Natural killer cell treated with Interleukin-12 subunit alpha and Interleukin-12 subunit beta and Interleukin-15 and Interleukin-18, amount 100 ng/mL, for 72 hours (primary cell): ENCODE measurements around the gene JUNB. TPM values are rescaled to one million over a fixed set of nuclear protein-coding genes. Genes with fewer than 3 reads are reported as not detected.

ENCODE experiments used
- ATAC-seq, 2 donors: fragments of 150-1000 bp; cut with Tn5 transposase in 1 of 2; sonication (Bioruptor Pico), chemical (Tn5 transposase) in 1 of 2; 2 replicates each; pipeline ENCODE4 v1.10.0; 2021
- DNase-seq: peaks from one replicate; pipeline ENCODE4 v3.0.0; 2022; ENCODE audit warnings: low spot score
- H3K27ac Mint-ChIP-seq, 2 donors: 1 replicate in 1 of 2; 2 replicates in 1 of 2; pipeline ENCODE4 v1.8.0; 2022; ENCODE audit warnings: mixed read lengths in 2 of 2, mild to moderate bottlenecking in 1 of 2, moderate library complexity in 1 of 2
- H3K27me3 Mint-ChIP-seq, 2 donors: 1 replicate in 1 of 2; 2 replicates in 1 of 2; pipeline ENCODE4 v1.8.0; 2022; ENCODE audit warnings: mixed read lengths in 2 of 2
- H3K36me3 Mint-ChIP-seq: one replicate; pipeline ENCODE4 v1.8.0; 2022; ENCODE audit warnings: mixed read lengths
- H3K4me1 Mint-ChIP-seq, 2 donors: 1 replicate in 1 of 2; 2 replicates in 1 of 2; pipeline ENCODE4 v1.8.0; 2022; ENCODE audit warnings: low read depth in 2 of 2, mixed read lengths in 2 of 2, mild to moderate bottlenecking in 1 of 2
- H3K4me3 Mint-ChIP-seq: one replicate; pipeline ENCODE4 v1.8.0; 2022; ENCODE audit warnings: mixed read lengths
- H3K9me3 Mint-ChIP-seq: 2 replicates; pipeline ENCODE4 v1.8.0; 2022; ENCODE audit warnings: mixed read lengths
- total RNA-seq, 2 donors: library from RNA; stranded (reverse); gene quantifications; one replicate each; pipeline ENCODE4 v1.2.3, GENCODE V29; 2022

The JUNB gene
- total RNA-seq, 2 donors from 2014 or later, result 252 to 329 TPM

DNA sequence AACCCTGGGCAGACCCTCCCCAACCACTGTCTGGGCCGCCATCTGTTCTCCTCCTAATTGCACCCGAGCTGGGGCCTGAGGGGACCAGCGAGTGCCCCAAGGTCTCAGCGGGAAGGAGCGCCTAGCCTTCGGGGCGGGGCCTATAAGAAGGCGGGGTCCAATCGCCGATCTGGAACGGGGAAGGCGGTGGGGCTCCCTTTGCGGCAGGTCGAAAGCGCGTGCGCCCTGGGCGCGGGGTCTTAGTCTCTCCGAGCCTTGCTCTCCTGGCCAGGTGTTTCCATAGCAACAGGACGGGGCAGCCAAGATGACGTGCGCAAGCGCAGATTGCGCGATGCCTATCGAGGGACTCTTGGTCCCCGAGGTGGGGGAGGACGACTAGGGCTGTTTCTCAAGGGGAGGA lies 49.8 kb downstream of the JUNB start:
- Mint-ChIP-seq H3K36me3 (peaks cover 10% of the 10 kb centered on the region), H3K4me1 (peaks cover 14 to 23% of the 10 kb centered on the region in 2 donors), H3K4me3 (peak overlapping the region; percentile 50), H3K27me3 (peaks cover 47 to 68% of the 10 kb centered on the region in 2 donors), H3K27ac (no peak overlapping the region), H3K9me3 (no peaks in the 10 kb centered on the region)
- peak; percentile 7 to 29 for ATAC-seq
- no peak for DNase-seq

DNA sequence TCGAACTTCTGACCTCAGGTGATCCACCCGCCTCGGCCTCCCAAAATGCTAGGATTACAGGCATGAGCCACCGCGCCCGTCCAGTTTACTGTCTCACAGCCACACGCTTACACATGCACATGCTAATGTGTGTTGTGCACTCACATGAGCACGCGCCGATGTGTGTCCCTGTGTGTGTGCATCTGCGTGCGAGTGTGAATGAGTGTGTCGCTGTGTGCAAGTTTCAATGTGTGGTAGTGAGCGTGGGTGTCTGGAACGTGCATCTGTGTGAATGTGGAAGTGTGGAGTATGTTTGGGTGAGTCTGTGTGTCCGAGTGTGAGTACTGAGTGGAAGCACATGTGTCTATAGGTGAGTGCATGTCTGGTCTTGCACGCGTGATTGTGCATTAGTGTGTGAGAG lies 51.2 kb downstream of the JUNB start:
- peaks cover 17 to 23% of the 10 kb centered on the region in 2 donors for H3K4me1 Mint-ChIP-seq
- H3K27ac Mint-ChIP-seq, result no peak overlapping the region
- peaks cover 10% of the 10 kb centered on the region for H3K36me3 Mint-ChIP-seq
- ATAC-seq, result no peak
- H3K27me3 Mint-ChIP-seq, result peaks cover 39 to 62% of the 10 kb centered on the region in 2 donors
- no peak overlapping the region for H3K4me3 Mint-ChIP-seq
- no peaks in the 10 kb centered on the region for H3K9me3 Mint-ChIP-seq
- DNase-seq, result no peak

Other genes starting within 250 kb of the JUNB start
- 10 to 100 TPM; 12.5 to 13.2 TPM for gene ZNF564, start 240.0 kb upstream of the JUNB start, total RNA-seq
- 10 to 100 TPM; 12.5 to 15.6 TPM for gene ZNF490, start 180.7 kb upstream of the JUNB start, total RNA-seq
- 10 to 100 TPM; 28.7 to 29.1 TPM for gene ZNF791, start 180.6 kb upstream of the JUNB start, total RNA-seq
- gene MAN2B1, start 124.7 kb upstream of the JUNB start, total RNA-seq, result 100 to 1,000 TPM; 135 to 199 TPM
- gene WDR83, start 124.7 kb upstream of the JUNB start, total RNA-seq, result 10 to 100 TPM; 18.6 to 25.1 TPM
- gene DHPS, start 109.6 kb upstream of the JUNB start, total RNA-seq, result 100 to 1,000 TPM; 127 to 148 TPM
- gene GNG14, start 103.5 kb upstream of the JUNB start, total RNA-seq, result not detected
- 10 to 100 TPM in 1 of 2 donors, 1 to 10 TPM in 1; 5.6 to 15.4 TPM for gene FBXW9, start 94.9 kb upstream of the JUNB start, total RNA-seq
- 100 to 1,000 TPM in 1 of 2 donors, 10 to 100 TPM in 1; 76.9 to 229 TPM for gene TNPO2, start 67.6 kb upstream of the JUNB start, total RNA-seq
- 100 to 1,000 TPM; 154 to 196 TPM for gene TRIR, start 56.8 kb upstream of the JUNB start, total RNA-seq
- 10 to 100 TPM; 48.9 to 70.8 TPM for gene GET3, start 54.0 kb upstream of the JUNB start, total RNA-seq
- gene BEST2, start 39.7 kb upstream of the JUNB start, total RNA-seq, result not detected
- gene HOOK2, start 15.9 kb upstream of the JUNB start, total RNA-seq, result 10 to 100 TPM; 19.5 to 20.7 TPM
- 100 to 1,000 TPM; 150 to 226 TPM for gene PRDX2, start 10.3 kb downstream of the JUNB start, total RNA-seq
- 10 to 100 TPM in 1 of 2 donors, 1 to 10 TPM in 1; 8.7 to 19.5 TPM for gene THSD8, start 10.6 kb downstream of the JUNB start, total RNA-seq
- gene RNASEH2A, start 15.1 kb downstream of the JUNB start, total RNA-seq, result 10 to 100 TPM; 20.8 to 63.5 TPM
- gene RTBDN, start 43.1 kb downstream of the JUNB start, total RNA-seq, result not detected
- gene MAST1, start 47.0 kb downstream of the JUNB start, total RNA-seq, result under 1 TPM in 1 of 2 donors, not detected in 1; 0.31 TPM
- 10 to 100 TPM; 30.3 to 32.7 TPM for gene DNASE2, start 90.0 kb downstream of the JUNB start, total RNA-seq
- gene KLF1, start 95.7 kb downstream of the JUNB start, total RNA-seq, result under 1 TPM; 0.52 to 0.89 TPM
- 10 to 100 TPM; 41.5 to 77.2 TPM for gene GCDH, start 99.7 kb downstream of the JUNB start, total RNA-seq
- gene SYCE2, start 127.8 kb downstream of the JUNB start, total RNA-seq, result 1 to 10 TPM in 1 of 2 donors, under 1 TPM in 1; 0.78 to 1.1 TPM
- 100 to 1,000 TPM; 130 to 196 TPM for gene FARSA, start 142.2 kb downstream of the JUNB start, total RNA-seq
- 1,000 to 10,000 TPM; 1,328 to 1,513 TPM for gene CALR, start 147.1 kb downstream of the JUNB start, total RNA-seq
- 100 to 1,000 TPM; 112 to 148 TPM for gene RAD23A, start 154.4 kb downstream of the JUNB start, total RNA-seq
- 10 to 100 TPM; 15.9 to 32.3 TPM for gene GADD45GIP1, start 165.7 kb downstream of the JUNB start, total RNA-seq
- gene DAND5, start 178.1 kb downstream of the JUNB start, total RNA-seq, result not detected
- under 1 TPM; 0.31 to 0.89 TPM for gene NFIX, start 204.0 kb downstream of the JUNB start, total RNA-seq